ENCODE results near the gene MRO. TPM values are rescaled to one million over a fixed set of nuclear protein-coding genes. Genes with fewer than 3 reads are reported as not detected.

The MRO gene
- total RNA-seq, 1 donor: under 0.01 TPM

DNA sequence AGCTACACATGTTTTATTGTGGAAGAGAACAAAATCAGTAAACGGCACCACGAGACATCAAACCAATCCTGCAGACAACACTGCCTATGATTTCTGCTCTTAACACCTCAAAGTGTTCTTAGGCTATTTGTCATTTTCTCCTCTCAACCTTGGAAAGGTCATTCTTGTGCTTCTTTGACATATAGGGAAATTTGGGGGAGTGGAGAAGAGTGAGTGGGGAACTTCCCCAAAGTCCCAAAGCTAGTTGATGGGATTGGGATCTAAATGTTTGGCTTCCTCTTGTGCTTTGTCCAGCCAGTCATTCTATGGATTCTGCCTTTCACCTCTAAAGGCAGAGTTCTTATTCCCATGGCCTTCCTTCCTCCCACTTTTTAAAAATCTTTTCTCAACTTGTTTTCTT lies 5.8 kb upstream of the MRO start:
- H3K4me3 ChIP-seq (ENCODE audit: low read depth, low read length): no peak overlapping the region
- DNase-seq (ENCODE audit: low read depth): no peak
- TF ChIP-seq, protein P1, sequence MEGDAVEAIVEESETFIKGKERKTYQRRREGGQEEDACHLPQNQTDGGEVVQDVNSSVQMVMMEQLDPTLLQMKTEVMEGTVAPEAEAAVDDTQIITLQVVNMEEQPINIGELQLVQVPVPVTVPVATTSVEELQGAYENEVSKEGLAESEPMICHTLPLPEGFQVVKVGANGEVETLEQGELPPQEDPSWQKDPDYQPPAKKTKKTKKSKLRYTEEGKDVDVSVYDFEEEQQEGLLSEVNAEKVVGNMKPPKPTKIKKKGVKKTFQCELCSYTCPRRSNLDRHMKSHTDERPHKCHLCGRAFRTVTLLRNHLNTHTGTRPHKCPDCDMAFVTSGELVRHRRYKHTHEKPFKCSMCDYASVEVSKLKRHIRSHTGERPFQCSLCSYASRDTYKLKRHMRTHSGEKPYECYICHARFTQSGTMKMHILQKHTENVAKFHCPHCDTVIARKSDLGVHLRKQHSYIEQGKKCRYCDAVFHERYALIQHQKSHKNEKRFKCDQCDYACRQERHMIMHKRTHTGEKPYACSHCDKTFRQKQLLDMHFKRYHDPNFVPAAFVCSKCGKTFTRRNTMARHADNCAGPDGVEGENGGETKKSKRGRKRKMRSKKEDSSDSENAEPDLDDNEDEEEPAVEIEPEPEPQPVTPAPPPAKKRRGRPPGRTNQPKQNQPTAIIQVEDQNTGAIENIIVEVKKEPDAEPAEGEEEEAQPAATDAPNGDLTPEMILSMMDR (IDR thresholded peaks at IDR 0.05; ENCODE audit: insufficient read depth, low read length): no peak

DNA sequence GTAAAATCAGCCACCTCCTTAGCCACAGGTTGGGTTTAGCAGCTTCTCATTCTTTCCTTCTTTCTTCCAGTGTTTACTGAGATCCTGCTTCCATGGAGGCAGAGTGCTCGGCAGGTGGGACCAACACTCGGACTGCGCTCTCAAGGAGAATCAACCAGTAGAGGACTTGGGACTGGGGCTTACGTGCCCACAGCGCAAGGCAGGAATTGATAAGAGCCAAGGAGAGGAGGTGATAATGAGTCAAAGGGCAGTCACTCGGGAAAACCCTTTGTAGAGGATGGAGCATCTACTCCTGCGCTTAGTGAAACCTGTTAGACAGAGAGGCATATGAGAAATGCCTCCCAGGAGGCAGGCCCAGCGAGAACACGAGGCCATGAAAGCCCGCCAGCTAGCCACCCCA lies 2.9 kb upstream of the MRO start:
- TF ChIP-seq, protein P1 (IDR thresholded peaks at IDR 0.05; ENCODE audit: insufficient read depth, low read length): no peak
- H3K4me3 ChIP-seq (ENCODE audit: low read depth, low read length): no peak overlapping the region
- no peak for DNase-seq (ENCODE audit: low read depth)

DNA sequence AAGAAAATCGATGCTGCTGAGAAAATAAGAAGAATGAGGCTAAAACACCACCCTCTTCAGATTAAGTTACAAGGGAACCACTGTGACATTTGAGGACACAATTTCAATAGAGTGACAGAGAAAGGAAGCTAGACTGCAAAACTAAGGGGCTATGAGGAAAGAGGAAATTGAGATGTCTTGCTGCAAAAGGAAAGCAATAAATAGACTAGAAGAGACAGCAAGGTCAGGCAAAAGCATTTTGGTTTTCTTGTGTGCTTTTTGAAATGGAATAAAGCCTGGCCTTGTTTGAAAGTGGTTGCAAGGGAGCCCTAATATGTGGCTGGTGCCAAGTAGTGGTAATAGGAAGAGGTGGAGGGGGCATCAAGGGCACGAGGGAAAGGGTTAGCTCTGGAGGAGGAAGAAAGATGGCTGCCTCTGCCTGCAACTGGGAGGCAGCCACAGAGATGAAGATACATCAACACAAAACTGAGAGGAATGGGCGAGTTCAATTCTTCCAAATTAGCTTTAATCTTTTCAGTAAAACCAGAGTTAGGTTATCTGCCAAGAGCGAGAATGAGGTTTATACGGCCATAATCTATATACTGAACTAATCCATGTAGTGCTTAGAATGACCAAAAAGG lies 1.2 kb upstream of the MRO start:
- DNase-seq (ENCODE audit: low read depth): no peak
- TF ChIP-seq, protein P1 (IDR thresholded peaks at IDR 0.05; ENCODE audit: insufficient read depth, low read length): no peak

DNA sequence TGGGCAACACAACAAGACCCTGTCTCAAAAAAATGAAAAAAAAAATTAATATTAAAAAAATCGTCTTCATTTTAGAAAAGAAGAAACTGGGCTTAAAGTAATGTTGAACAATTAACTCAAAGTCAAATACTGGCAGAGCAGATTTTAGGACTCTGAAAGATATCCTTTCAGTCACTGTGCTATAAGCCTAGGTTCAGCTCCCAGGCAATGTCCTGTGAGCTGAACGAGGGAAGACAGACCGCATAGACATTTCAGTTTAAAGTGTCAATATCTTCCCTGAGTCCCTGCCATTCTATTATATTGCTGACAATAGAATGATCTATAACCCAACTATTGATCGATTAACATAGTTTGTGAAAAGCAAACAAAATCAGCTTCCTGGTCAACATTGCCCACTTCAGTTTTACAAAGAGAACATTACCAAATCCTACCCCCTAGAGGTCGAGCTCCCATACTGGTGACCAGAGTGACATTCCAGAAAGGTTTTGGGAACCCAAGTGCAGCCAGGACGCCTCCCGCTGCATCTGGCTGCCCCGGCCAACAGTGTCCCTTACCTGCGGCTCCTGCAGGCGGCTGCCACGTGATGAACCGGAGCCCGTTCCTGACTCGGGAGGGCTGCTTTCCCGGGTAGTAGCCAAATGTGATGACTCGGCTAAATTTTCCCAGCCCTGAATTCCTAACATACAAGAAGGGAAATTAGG lies 639 bp downstream of the MRO start:
- DNase-seq (ENCODE audit: low read depth): peak; percentile 47
- H3K4me3 ChIP-seq (ENCODE audit: low read depth, low read length): peak overlapping the region; percentile 58
- TF ChIP-seq, protein P1 (IDR thresholded peaks at IDR 0.05; ENCODE audit: insufficient read depth, low read length): peak; percentile 38

More for the DNA sequence above, 1.2 kb upstream of the MRO start:
- H3K4me3 ChIP-seq (ENCODE audit: low read depth, low read length): no peak overlapping the region

DNA sequence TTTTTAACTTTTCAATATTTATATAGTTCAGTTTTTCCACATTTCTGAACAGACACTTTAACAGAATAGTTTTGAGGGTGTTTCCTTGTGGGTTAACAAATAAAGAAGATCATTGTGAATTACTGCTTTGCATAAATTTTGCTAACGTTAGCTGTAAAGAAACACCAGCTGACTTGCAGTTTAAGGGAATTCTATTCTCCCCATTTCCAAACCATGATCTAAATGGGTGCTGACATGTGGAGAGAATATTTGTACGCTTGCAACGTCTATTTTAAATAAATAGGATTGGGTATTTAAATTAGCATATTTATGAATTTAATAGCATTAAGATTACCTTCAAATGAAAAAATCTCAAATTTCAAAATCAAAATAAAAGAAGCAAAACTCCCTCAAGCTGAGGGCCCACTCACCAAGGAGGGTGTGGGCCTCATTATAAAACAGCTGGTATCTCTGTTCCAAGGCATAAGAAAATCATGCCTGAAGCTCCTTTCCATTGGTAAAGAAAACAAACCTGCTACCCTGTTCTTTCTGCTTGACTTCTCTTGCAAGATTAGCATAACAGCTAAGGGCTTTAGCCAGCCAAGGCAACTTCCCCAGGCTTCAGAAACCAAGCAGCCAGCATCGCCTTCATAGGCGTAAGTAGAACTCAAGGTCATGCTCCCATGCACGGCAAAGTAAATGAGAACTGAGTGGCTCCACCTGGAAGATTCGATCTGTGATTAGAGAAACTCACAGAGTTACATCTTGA lies 3.2 kb downstream of the MRO start:
- no peak for DNase-seq (ENCODE audit: low read depth)
- TF ChIP-seq, protein P1 (IDR thresholded peaks at IDR 0.05; ENCODE audit: insufficient read depth, low read length): no peak
- no peak overlapping the region for H3K4me3 ChIP-seq (ENCODE audit: low read depth, low read length)

DNA sequence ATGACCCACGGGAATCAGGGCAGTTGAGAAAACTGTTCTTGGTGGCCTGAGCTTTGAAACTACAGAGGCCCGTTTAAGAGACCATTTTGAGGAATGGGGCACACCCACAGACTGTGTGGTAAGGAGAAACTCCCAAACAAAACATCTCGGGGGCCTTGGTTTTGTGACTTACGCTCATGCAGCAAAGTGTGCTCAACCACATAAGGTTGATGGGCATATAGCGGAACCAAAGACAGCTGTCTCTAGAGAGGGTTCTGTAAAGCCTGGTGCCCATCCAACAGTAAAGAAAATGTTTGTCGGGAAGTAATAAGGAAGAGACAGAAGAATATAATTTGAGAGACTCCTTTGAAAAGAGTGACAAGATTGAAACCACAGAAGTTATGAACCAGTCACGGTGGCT lies 5.4 kb downstream of the MRO start:
- no peak overlapping the region for H3K4me3 ChIP-seq (ENCODE audit: low read depth, low read length)

More for the DNA sequence above, 5.4 kb downstream of the MRO start:
- DNase-seq (ENCODE audit: low read depth): no peak
- TF ChIP-seq, protein P1 (IDR thresholded peaks at IDR 0.05; ENCODE audit: insufficient read depth, low read length): no peak

Data from fibroblast of the aortic adventitia (primary cell).